SH-SY5Y (cell line): Measurements from ENCODE around the gene CTIF.

Experiments used
- GATA2 ChIP-seq: IDR thresholded peaks from 2 replicates; pipeline ENCODE4 v1.6.1; 2011; ENCODE audit warnings: mild to moderate bottlenecking, low read depth, low read length
- GATA3 ChIP-seq: IDR thresholded peaks from 2 replicates; pipeline ENCODE4 v1.6.1; 2011; ENCODE audit warnings: low read depth, mild to moderate bottlenecking, low read length, moderate library complexity

GRCh38 chr18:48699761-48700160 is 160.9 kb downstream of the CTIF start:
- no peak for TF ChIP-seq GATA2
- no peak for TF ChIP-seq GATA3
